Measurements from ENCODE around the gene CORO2A.

The CORO2A gene

GRCh38 chr9:98192503-98193335, at the start of gene CORO2A:
TSS of gene CORO2A (minus strand) at chr9:98192637. CDS start at chr9:98157660, 34,977 bp downstream.
- DNase-seq (ENCODE audit: low read depth), result peak; percentile 62

- no peak for DNase-seq (ENCODE audit: low read depth)
Measured at GRCh38 chr9:98241357-98242300, 49.2 kb upstream of the CORO2A start.

- DNase-seq (ENCODE audit: low read depth), result no peak
Measured at GRCh38 chr9:98240475-98240874, 48.0 kb upstream of the CORO2A start.

- no peak for DNase-seq (ENCODE audit: low read depth)
Measured at GRCh38 chr9:98236901-98237487, 44.6 kb upstream of the CORO2A start.

GRCh38 chr9:98235126-98235525, 42.7 kb upstream of the CORO2A start:
- DNase-seq (ENCODE audit: low read depth), result no peak

GRCh38 chr9:98234245-98234825, 41.9 kb upstream of the CORO2A start:
- DNase-seq (ENCODE audit: low read depth), result no peak

GRCh38 chr9:98232926-98233325, 40.5 kb upstream of the CORO2A start:
- no peak for DNase-seq (ENCODE audit: low read depth)

GRCh38 chr9:98231770-98232478, 39.5 kb upstream of the CORO2A start:
- DNase-seq (ENCODE audit: low read depth), result no peak

- no peak for DNase-seq (ENCODE audit: low read depth)
Measured at GRCh38 chr9:98230789-98231188, 38.4 kb upstream of the CORO2A start.

GRCh38 chr9:98230304-98230703, 37.9 kb upstream of the CORO2A start:
- no peak for DNase-seq (ENCODE audit: low read depth)

- no peak for DNase-seq (ENCODE audit: low read depth)
Measured at GRCh38 chr9:98229620-98230019, 37.2 kb upstream of the CORO2A start.

GRCh38 chr9:98229090-98229395, 36.6 kb upstream of the CORO2A start:
- no peak for DNase-seq (ENCODE audit: low read depth)

- DNase-seq (ENCODE audit: low read depth), result no peak
Measured at GRCh38 chr9:98228392-98229089, 36.1 kb upstream of the CORO2A start.

- DNase-seq (ENCODE audit: low read depth), result no peak
Measured at GRCh38 chr9:98227883-98228282, 35.4 kb upstream of the CORO2A start.

GRCh38 chr9:98226957-98227356, 34.5 kb upstream of the CORO2A start:
- no peak for DNase-seq (ENCODE audit: low read depth)

- DNase-seq (ENCODE audit: low read depth), result no peak
Measured at GRCh38 chr9:98226516-98226915, 34.1 kb upstream of the CORO2A start.

- DNase-seq (ENCODE audit: low read depth), result no peak
Measured at GRCh38 chr9:98225015-98225442, 32.6 kb upstream of the CORO2A start.

GRCh38 chr9:98222885-98223691, 30.7 kb upstream of the CORO2A start:
- DNase-seq (ENCODE audit: low read depth), result no peak

GRCh38 chr9:98220911-98221310, 28.5 kb upstream of the CORO2A start:
- DNase-seq (ENCODE audit: low read depth), result no peak

- DNase-seq (ENCODE audit: low read depth), result no peak
Measured at GRCh38 chr9:98219794-98220370, 27.4 kb upstream of the CORO2A start.

Data from stimulated activated CD8-positive, alpha-beta memory T cell treated with anti-CD3 and anti-CD28 coated beads, Interleukin-4, amount 100 ng/mL, for 24 hours (primary cell).